Fibroblast of lung (primary cell): Measurements from ENCODE around the gene GYPE. TPM values are rescaled to one million over a fixed set of nuclear protein-coding genes. Genes with fewer than 3 reads are reported as not detected.
A peak's percentile ranks its signal among the peaks of the same experiment; 100 is the strongest.
"Not testable (repeated sequence)": the region's sequence is repeated elsewhere in the genome, so short reads cannot be mapped to it uniquely, and the experiment has no call there.

Experiments
- DNase-seq, 2 donors: peaks; one replicate each; pipeline versions ENCODE4 v3.0.0 to v3.0.0-alpha.2; 2010; ENCODE audit warnings: low read depth in 2 of 2
- H2AFZ ChIP-seq: 2 replicates; pipeline ENCODE4 v1.5.1; 2012; ENCODE audit warnings: low read length, control low read depth, inconsistent platforms
- H3K27ac ChIP-seq: 2 replicates; pipeline ENCODE4 v1.5.1; 2011; ENCODE audit warnings: low read length, control low read depth; ENCODE audit not compliant: insufficient read depth
- H3K27me3 ChIP-seq: 2 replicates; pipeline ENCODE4 v1.5.1; 2011; ENCODE audit warnings: mild to moderate bottlenecking, low read length; ENCODE audit not compliant: control insufficient read depth, insufficient read depth
- H3K36me3 ChIP-seq: 2 replicates; pipeline ENCODE4 v1.5.1; 2011; ENCODE audit warnings: low read length; ENCODE audit not compliant: control insufficient read depth, insufficient read depth
- H3K4me1 ChIP-seq: 2 replicates; pipeline ENCODE4 v1.5.1; 2011; ENCODE audit warnings: low read length; ENCODE audit not compliant: control insufficient read depth, insufficient read depth; ENCODE audit errors: extremely low read depth
- H3K4me2 ChIP-seq: 2 replicates; pipeline ENCODE4 v1.5.1; 2011; ENCODE audit warnings: low read length, control low read depth; ENCODE audit not compliant: insufficient read depth; ENCODE audit errors: extremely low read depth
- H3K4me3 ChIP-seq, 4 experiments: fragments of 200-600 bp in 1 of 4; sonication (generic) in 1 of 4; replicated peaks in 1 of 4; 2 replicates each; pipeline ENCODE4 v1.5.1; 2011 to 2016; ENCODE audit warnings: low read length in 4 of 4, low read depth in 3 of 4, mild to moderate bottlenecking in 3 of 4, control low read depth in 2 of 4, inconsistent platforms in 1 of 4, mixed read lengths in 1 of 4; ENCODE audit not compliant: insufficient read depth in 1 of 4; ENCODE audit errors: control extremely low read depth in 1 of 4
- H3K79me2 ChIP-seq: 2 replicates; pipeline ENCODE4 v1.5.1; 2012; ENCODE audit warnings: mild to moderate bottlenecking, low read length, inconsistent platforms; ENCODE audit not compliant: control insufficient read depth, insufficient read depth
- H3K9ac ChIP-seq: 2 replicates; pipeline ENCODE4 v1.5.1; 2011; ENCODE audit warnings: mild to moderate bottlenecking, low read length, control low read depth; ENCODE audit not compliant: insufficient read depth
- H3K9me3 ChIP-seq: 2 replicates; pipeline ENCODE4 v1.5.1; 2012; ENCODE audit warnings: low read depth, low read length; ENCODE audit not compliant: control insufficient read depth, insufficient read depth
- H4K20me1 ChIP-seq: 2 replicates; pipeline ENCODE4 v1.5.1; 2011; ENCODE audit warnings: low read length; ENCODE audit not compliant: control insufficient read depth, insufficient read depth; ENCODE audit errors: extremely low read depth
- CTCF ChIP-seq, 2 donors: IDR thresholded peaks in 1 of 2; conservative IDR thresholded peaks in 1 of 2; 1 replicate in 1 of 2; 2 replicates in 1 of 2; pipeline ENCODE4 v1.5.1; 2011 to 2012; ENCODE audit warnings: low read length in 2 of 2, control low read depth in 1 of 2, inconsistent platforms in 1 of 2, low read depth in 1 of 2, mild to moderate bottlenecking in 1 of 2
- EZH2 ChIP-seq: IDR thresholded peaks from 2 replicates; pipeline ENCODE4 v1.5.1; 2012; ENCODE audit warnings: low read length, control low read depth, mild to moderate bottlenecking; ENCODE audit errors: missing control alignments
- polyA plus RNA-seq, 2 donors: library from polyadenylated mRNA; depleted of rRNA in 1 of 2; stranded (reverse) in 1 of 2; unstranded in 1 of 2; fragments of >200 nt; gene quantifications; 2 replicates each; pipeline ENCODE4 v1.2.1, GENCODE V29; 2011 to 2012; ENCODE audit warnings: missing spikeins in 1 of 2
- total RNA-seq: library from RNA; depleted of rRNA; stranded (reverse); fragments of >200 nt; gene quantifications from 2 replicates; pipeline ENCODE4 v1.2.1, GENCODE V29; 2014

Gene GYPE
- total and polyA plus RNA-seq, 2 donors (not counting 1 experiment from before 2014, with no cell fraction given): 1.2 to 1.3 TPM

GRCh38 chr4:143870523-143871268 is 34.7 kb downstream of the GYPE start:
- H2AFZ ChIP-seq, H3K4me2 ChIP-seq, DNase-seq, H3K4me3 ChIP-seq, H3K4me1 ChIP-seq, H3K9ac ChIP-seq, H3K79me2 ChIP-seq, H3K27me3 ChIP-seq, H3K27ac ChIP-seq, H3K9me3 ChIP-seq, H3K36me3 ChIP-seq, H4K20me1 ChIP-seq: not testable (repeated sequence)

GRCh38 chr4:143869925-143870324 is 35.4 kb downstream of the GYPE start:
- not testable (repeated sequence) for H4K20me1 ChIP-seq, H3K79me2 ChIP-seq, H3K36me3 ChIP-seq, H3K27me3 ChIP-seq, H3K4me1 ChIP-seq, H3K4me2 ChIP-seq, H2AFZ ChIP-seq, H3K27ac ChIP-seq, H3K4me3 ChIP-seq, DNase-seq, H3K9ac ChIP-seq, H3K9me3 ChIP-seq

GRCh38 chr4:143862716-143863115 is 42.6 kb downstream of the GYPE start:
- not testable (repeated sequence) for DNase-seq, H3K4me3 ChIP-seq, H3K27me3 ChIP-seq, H3K9ac ChIP-seq, H3K27ac ChIP-seq, H3K4me1 ChIP-seq, H2AFZ ChIP-seq, H3K36me3 ChIP-seq, H3K79me2 ChIP-seq, H4K20me1 ChIP-seq, H3K9me3 ChIP-seq, H3K4me2 ChIP-seq

GRCh38 chr4:143858456-143858855 is 46.9 kb downstream of the GYPE start:
- Histone ChIP-seq H3K4me3 (no peak overlapping the region), H3K36me3 (no peaks in the 10 kb centered on the region), H3K79me2 (no peaks in the 10 kb centered on the region), H2AFZ (no peak overlapping the region), H3K9ac (no peak overlapping the region), H3K4me2 (no peak overlapping the region), H3K9me3 (no peaks in the 10 kb centered on the region), H3K27me3 (no peaks in the 10 kb centered on the region), H3K4me1 (no peaks in the 10 kb centered on the region), H4K20me1 (no peaks in the 10 kb centered on the region), H3K27ac (no peak overlapping the region)
- peak in 1 of 2 donors; percentile 32 for DNase-seq
- TF ChIP-seq CTCF (conservative IDR thresholded peaks at IDR 0.05 in 1 of 2, IDR thresholded peaks at IDR 0.05 in 1 of 2; ENCODE audit: low read depth in 1 of 2, low read length in 2 of 2) (no peak), EZH2 (no peak)

- not testable (repeated sequence) for H3K4me3 ChIP-seq, H4K20me1 ChIP-seq, H3K27ac ChIP-seq, H3K27me3 ChIP-seq, DNase-seq, H3K36me3 ChIP-seq, H3K9me3 ChIP-seq, H3K4me2 ChIP-seq, H3K79me2 ChIP-seq, H2AFZ ChIP-seq, H3K9ac ChIP-seq, H3K4me1 ChIP-seq
Observed at GRCh38 chr4:143857391-143858336, 47.7 kb downstream of the GYPE start.
